Measurements from ENCODE around the gene ZNF407.

ZNF407 gene

GRCh38 chr18:74613381-74613780 is 15.7 kb downstream of the ZNF407 start:
- H3K9ac ChIP-seq (ENCODE audit: low read length): no peak overlapping the region
- H3K27me3 ChIP-seq (ENCODE audit: insufficient read depth, low read length, poor library complexity): no peaks in the 10 kb centered on the region
- H3K56ac ChIP-seq (ENCODE audit: low read length): no peak overlapping the region
- H3K4me1 ChIP-seq (ENCODE audit: control insufficient read depth, low read depth, low read length): no peaks in the 10 kb centered on the region
- no peak overlapping the region for H2BK120ac ChIP-seq (ENCODE audit: low read depth, low read length)
- H4K8ac ChIP-seq (ENCODE audit: low read depth, low read length): no peak overlapping the region
- no CpG with 5 or more reads among the region's 1 CpG for WGBS (ENCODE audit: extremely low coverage, insufficient coverage, low lambda C conversion rate)
- no peak overlapping the region for H3K18ac ChIP-seq (ENCODE audit: low read length)
- no peak overlapping the region for H3K4me3 ChIP-seq (ENCODE audit: low read length)
- H3K36me3 ChIP-seq (ENCODE audit: control insufficient read depth, insufficient read depth, low read length): no peaks in the 10 kb centered on the region
- no peak overlapping the region for H2AK5ac ChIP-seq (ENCODE audit: low read length)
- no peak overlapping the region for H3K4ac ChIP-seq (ENCODE audit: low read depth, low read length)
- H2BK15ac ChIP-seq (replicated peaks; ENCODE audit: low read depth): no peak overlapping the region
- DNase-seq: no peak
- no peak overlapping the region for H4K5ac ChIP-seq (ENCODE audit: low read length)
- no peak overlapping the region for H3K4me2 ChIP-seq (ENCODE audit: low read length)
- peaks cover 18% of the 10 kb centered on the region for H3K79me1 ChIP-seq (ENCODE audit: low read length)
- H3K23ac ChIP-seq (ENCODE audit: low read length): no peak overlapping the region
- no peak overlapping the region for H3K27ac ChIP-seq (ENCODE audit: low read depth, low read length)
- H3K79me2 ChIP-seq (ENCODE audit: control insufficient read depth, insufficient read depth, low read length): peaks cover 5% of the 10 kb centered on the region
- no peak overlapping the region for H2BK5ac ChIP-seq (ENCODE audit: low read length)

DNA sequence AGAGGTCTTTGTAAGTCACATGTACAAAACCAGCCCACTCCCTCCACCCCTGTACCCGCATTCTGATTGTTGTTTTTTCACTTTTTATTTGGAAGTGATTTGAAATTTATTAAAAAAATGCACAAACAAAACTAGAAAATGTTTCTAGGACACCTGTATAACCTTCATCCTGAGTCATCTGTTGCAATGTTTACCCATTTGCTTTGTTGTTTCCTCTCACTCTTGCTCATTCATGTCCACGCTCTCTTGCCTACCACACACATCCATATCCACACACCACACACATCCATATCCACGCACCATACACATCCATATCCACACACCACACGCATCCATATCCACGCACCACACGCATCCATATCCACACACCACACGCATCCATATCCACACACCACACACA is 18.8 kb downstream of the ZNF407 start:
- Histone ChIP-seq H4K8ac (ENCODE audit: low read depth, low read length) (no peak overlapping the region), H2BK5ac (ENCODE audit: low read length) (no peak overlapping the region), H3K18ac (ENCODE audit: low read length) (no peak overlapping the region), H3K4me2 (ENCODE audit: low read length) (no peak overlapping the region), H3K9ac (ENCODE audit: low read length) (no peak overlapping the region), H2BK15ac (replicated peaks; ENCODE audit: low read depth) (no peak overlapping the region), H2AK5ac (ENCODE audit: low read length) (no peak overlapping the region), H3K4me1 (ENCODE audit: control insufficient read depth, low read depth, low read length) (no peaks in the 10 kb centered on the region), H3K27me3 (ENCODE audit: insufficient read depth, low read length, poor library complexity) (no peaks in the 10 kb centered on the region), H3K79me2 (ENCODE audit: control insufficient read depth, insufficient read depth, low read length) (peaks cover 3% of the 10 kb centered on the region), H3K23ac (ENCODE audit: low read length) (no peak overlapping the region), H3K4ac (ENCODE audit: low read depth, low read length) (no peak overlapping the region), H3K79me1 (ENCODE audit: low read length) (peaks cover 14% of the 10 kb centered on the region), H4K5ac (ENCODE audit: low read length) (no peak overlapping the region), H3K56ac (ENCODE audit: low read length) (no peak overlapping the region), H3K36me3 (ENCODE audit: control insufficient read depth, insufficient read depth, low read length) (no peaks in the 10 kb centered on the region), H2BK120ac (ENCODE audit: low read depth, low read length) (no peak overlapping the region), H3K4me3 (ENCODE audit: low read length) (no peak overlapping the region), H3K27ac (ENCODE audit: low read depth, low read length) (no peak overlapping the region)
- WGBS (ENCODE audit: extremely low coverage, insufficient coverage, low lambda C conversion rate): no CpG with 5 or more reads among the region's 7 CpGs
- no peak for DNase-seq

DNA sequence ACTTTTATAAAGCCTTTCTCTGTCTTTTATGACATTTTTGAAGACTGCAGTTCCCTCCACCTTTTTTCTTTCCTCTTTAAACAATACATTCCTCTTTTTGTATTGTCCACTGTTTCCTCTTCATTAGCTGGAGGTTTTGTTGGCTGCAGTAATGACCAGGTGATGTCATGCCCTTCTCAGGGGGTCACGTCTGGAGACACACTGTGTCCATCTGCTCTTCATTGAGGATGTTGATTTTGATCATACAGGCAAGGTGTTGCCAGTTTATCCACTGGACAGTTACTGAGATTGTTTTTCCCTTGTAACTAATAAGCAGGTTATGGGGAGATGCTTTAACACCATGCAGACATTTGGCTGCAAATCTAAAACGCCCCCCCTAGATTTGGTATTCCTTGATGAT is 19.8 kb downstream of the ZNF407 start:
- Histone ChIP-seq H3K4me1 (ENCODE audit: control insufficient read depth, low read depth, low read length) (no peaks in the 10 kb centered on the region), H3K36me3 (ENCODE audit: control insufficient read depth, insufficient read depth, low read length) (no peaks in the 10 kb centered on the region), H2AK5ac (ENCODE audit: low read length) (no peak overlapping the region), H3K4ac (ENCODE audit: low read depth, low read length) (no peak overlapping the region), H3K56ac (ENCODE audit: low read length) (no peak overlapping the region), H3K27me3 (ENCODE audit: insufficient read depth, low read length, poor library complexity) (no peaks in the 10 kb centered on the region), H2BK120ac (ENCODE audit: low read depth, low read length) (no peak overlapping the region), H2BK5ac (ENCODE audit: low read length) (no peak overlapping the region), H3K4me2 (ENCODE audit: low read length) (no peak overlapping the region), H3K18ac (ENCODE audit: low read length) (no peak overlapping the region), H3K4me3 (ENCODE audit: low read length) (no peak overlapping the region), H2BK15ac (replicated peaks; ENCODE audit: low read depth) (no peak overlapping the region), H3K27ac (ENCODE audit: low read depth, low read length) (no peak overlapping the region), H3K79me2 (ENCODE audit: control insufficient read depth, insufficient read depth, low read length) (peaks cover 3% of the 10 kb centered on the region), H3K9ac (ENCODE audit: low read length) (no peak overlapping the region), H3K79me1 (ENCODE audit: low read length) (peaks cover 12% of the 10 kb centered on the region), H4K5ac (ENCODE audit: low read length) (no peak overlapping the region), H3K23ac (ENCODE audit: low read length) (no peak overlapping the region), H4K8ac (ENCODE audit: low read depth, low read length) (no peak overlapping the region)
- no peak for DNase-seq
- no CpG with 5 or more reads among the region's 2 CpGs for WGBS (ENCODE audit: extremely low coverage, insufficient coverage, low lambda C conversion rate)

- Histone ChIP-seq H3K4me2 (ENCODE audit: low read length) (no peak overlapping the region), H3K27me3 (ENCODE audit: insufficient read depth, low read length, poor library complexity) (no peaks in the 10 kb centered on the region), H2BK120ac (ENCODE audit: low read depth, low read length) (no peak overlapping the region), H4K5ac (ENCODE audit: low read length) (no peak overlapping the region), H3K18ac (ENCODE audit: low read length) (no peak overlapping the region), H3K4me1 (ENCODE audit: control insufficient read depth, low read depth, low read length) (peaks cover 2% of the 10 kb centered on the region), H3K4me3 (ENCODE audit: low read length) (no peak overlapping the region), H2AK5ac (ENCODE audit: low read length) (no peak overlapping the region), H3K56ac (ENCODE audit: low read length) (no peak overlapping the region), H3K36me3 (ENCODE audit: control insufficient read depth, insufficient read depth, low read length) (no peaks in the 10 kb centered on the region), H3K79me1 (ENCODE audit: low read length) (peaks cover 12% of the 10 kb centered on the region), H4K8ac (ENCODE audit: low read depth, low read length) (no peak overlapping the region), H3K9ac (ENCODE audit: low read length) (no peak overlapping the region), H3K4ac (ENCODE audit: low read depth, low read length) (no peak overlapping the region), H3K79me2 (ENCODE audit: control insufficient read depth, insufficient read depth, low read length) (no peaks in the 10 kb centered on the region), H3K23ac (ENCODE audit: low read length) (no peak overlapping the region), H2BK15ac (replicated peaks; ENCODE audit: low read depth) (no peak overlapping the region), H2BK5ac (ENCODE audit: low read length) (no peak overlapping the region), H3K27ac (ENCODE audit: low read depth, low read length) (no peak overlapping the region)
- DNase-seq: no peak
- no CpG with 5 or more reads among the region's 9 CpGs for WGBS (ENCODE audit: extremely low coverage, insufficient coverage, low lambda C conversion rate)
Measured at GRCh38 chr18:74622072-74622471, 24.4 kb downstream of the ZNF407 start.

GRCh38 chr18:74623047-74623816 is 25.6 kb downstream of the ZNF407 start:
- H3K4ac ChIP-seq (ENCODE audit: low read depth, low read length): no peak overlapping the region
- H3K27ac ChIP-seq (ENCODE audit: low read depth, low read length): no peak overlapping the region
- no peaks in the 10 kb centered on the region for H3K79me2 ChIP-seq (ENCODE audit: control insufficient read depth, insufficient read depth, low read length)
- no peaks in the 10 kb centered on the region for H3K27me3 ChIP-seq (ENCODE audit: insufficient read depth, low read length, poor library complexity)
- DNase-seq: peak; percentile 22
- H3K56ac ChIP-seq (ENCODE audit: low read length): peak overlapping the region; percentile 53
- H3K23ac ChIP-seq (ENCODE audit: low read length): peak overlapping the region; percentile 30
- no peak overlapping the region for H3K9ac ChIP-seq (ENCODE audit: low read length)
- no peak overlapping the region for H2AK5ac ChIP-seq (ENCODE audit: low read length)
- peaks cover 7% of the 10 kb centered on the region for H3K79me1 ChIP-seq (ENCODE audit: low read length)
- no peak overlapping the region for H3K4me3 ChIP-seq (ENCODE audit: low read length)
- no peak overlapping the region for H4K8ac ChIP-seq (ENCODE audit: low read depth, low read length)
- H3K36me3 ChIP-seq (ENCODE audit: control insufficient read depth, insufficient read depth, low read length): no peaks in the 10 kb centered on the region
- WGBS (ENCODE audit: extremely low coverage, insufficient coverage, low lambda C conversion rate): no CpG with 5 or more reads among the region's 24 CpGs
- H3K18ac ChIP-seq (ENCODE audit: low read length): no peak overlapping the region
- no peak overlapping the region for H3K4me2 ChIP-seq (ENCODE audit: low read length)
- H2BK15ac ChIP-seq (replicated peaks; ENCODE audit: low read depth): no peak overlapping the region
- H3K4me1 ChIP-seq (ENCODE audit: control insufficient read depth, low read depth, low read length): peaks cover 2% of the 10 kb centered on the region
- H2BK120ac ChIP-seq (ENCODE audit: low read depth, low read length): no peak overlapping the region
- H4K5ac ChIP-seq (ENCODE audit: low read length): no peak overlapping the region
- H2BK5ac ChIP-seq (ENCODE audit: low read length): peak overlapping the region; percentile 37

- H2BK120ac ChIP-seq (ENCODE audit: low read depth, low read length): no peak overlapping the region
- peaks cover 7% of the 10 kb centered on the region for H3K79me1 ChIP-seq (ENCODE audit: low read length)
- H3K56ac ChIP-seq (ENCODE audit: low read length): no peak overlapping the region
- H3K27ac ChIP-seq (ENCODE audit: low read depth, low read length): no peak overlapping the region
- H2BK15ac ChIP-seq (replicated peaks; ENCODE audit: low read depth): no peak overlapping the region
- DNase-seq: no peak
- H4K5ac ChIP-seq (ENCODE audit: low read length): no peak overlapping the region
- H4K8ac ChIP-seq (ENCODE audit: low read depth, low read length): no peak overlapping the region
- no peak overlapping the region for H2AK5ac ChIP-seq (ENCODE audit: low read length)
- no peaks in the 10 kb centered on the region for H3K79me2 ChIP-seq (ENCODE audit: control insufficient read depth, insufficient read depth, low read length)
- H3K36me3 ChIP-seq (ENCODE audit: control insufficient read depth, insufficient read depth, low read length): no peaks in the 10 kb centered on the region
- H3K27me3 ChIP-seq (ENCODE audit: insufficient read depth, low read length, poor library complexity): no peaks in the 10 kb centered on the region
- WGBS (ENCODE audit: extremely low coverage, insufficient coverage, low lambda C conversion rate): no CpG with 5 or more reads among the region's 8 CpGs
- peaks cover 2% of the 10 kb centered on the region for H3K4me1 ChIP-seq (ENCODE audit: control insufficient read depth, low read depth, low read length)
- H3K23ac ChIP-seq (ENCODE audit: low read length): no peak overlapping the region
- no peak overlapping the region for H3K18ac ChIP-seq (ENCODE audit: low read length)
- H2BK5ac ChIP-seq (ENCODE audit: low read length): no peak overlapping the region
- H3K4me3 ChIP-seq (ENCODE audit: low read length): no peak overlapping the region
- no peak overlapping the region for H3K4me2 ChIP-seq (ENCODE audit: low read length)
- no peak overlapping the region for H3K4ac ChIP-seq (ENCODE audit: low read depth, low read length)
- H3K9ac ChIP-seq (ENCODE audit: low read length): no peak overlapping the region
Measured at GRCh38 chr18:74624466-74624865, 26.8 kb downstream of the ZNF407 start.
